ENCODE measurements around the gene ERBB2. TPM values are rescaled to one million over a fixed set of nuclear protein-coding genes. Genes with fewer than 3 reads are reported as not detected.

The ERBB2 gene
- total and polyA plus RNA-seq, 9 donors = 80.4 to 171 (median 123) TPM

DNA sequence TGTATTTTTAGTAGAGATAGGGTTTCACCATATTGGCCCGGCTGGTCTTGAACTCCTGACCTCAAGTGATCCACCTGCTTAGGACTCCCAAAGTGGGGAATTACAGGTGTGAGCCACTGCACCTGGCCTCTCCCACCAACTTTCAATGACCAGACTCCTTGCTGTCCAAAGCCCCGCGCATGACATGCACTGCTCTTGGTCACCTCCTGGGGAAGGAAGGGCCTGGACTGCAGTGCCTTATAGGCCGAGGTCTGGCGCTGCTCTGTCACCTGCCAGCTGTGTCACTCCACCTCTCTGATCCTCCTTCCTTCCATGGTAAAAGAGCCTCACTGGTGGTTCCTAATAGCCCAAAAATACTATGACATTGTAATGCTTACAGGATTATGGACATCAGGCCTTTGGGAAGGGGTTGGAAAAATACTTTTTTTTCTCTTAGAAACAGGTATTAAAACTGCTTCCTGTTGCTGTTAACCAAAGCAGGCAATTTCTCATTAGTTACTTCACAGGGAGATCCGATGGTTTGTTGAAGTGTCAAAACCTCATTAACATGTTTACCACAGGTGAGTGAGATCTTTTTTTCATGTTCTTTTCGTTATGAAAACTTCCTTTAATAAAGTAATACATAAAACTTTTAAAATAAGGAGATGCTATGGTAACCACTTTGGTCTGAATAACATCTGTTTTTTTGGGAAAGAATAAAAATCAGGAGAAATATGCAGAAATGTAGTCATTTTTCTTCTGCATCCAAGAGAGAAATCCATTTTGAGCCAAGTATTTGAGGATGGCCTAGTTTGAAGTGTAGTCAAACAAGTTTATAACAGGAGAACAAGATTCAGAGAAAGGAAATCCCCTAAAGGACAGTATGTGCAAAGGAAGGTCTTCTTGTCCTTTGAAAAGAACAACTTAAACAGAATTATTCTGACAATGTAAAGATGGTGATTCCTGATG lies 73.4 kb downstream of the ERBB2 start:
- H3K4me1 ChIP-seq (ENCODE audit: control insufficient read depth, insufficient read depth, low read length) = no peaks in the 10 kb centered on the region
- H3K4me3 ChIP-seq (ENCODE audit: low read length) = no peak overlapping the region
- no peaks in the 10 kb centered on the region for H3K36me3 ChIP-seq (ENCODE audit: control insufficient read depth, insufficient read depth, low read length)
- DNase-seq = peak; percentile 77
- WGBS (ENCODE audit: insufficient coverage) = no CpG with 5 or more reads among the region's 7 CpGs
- H3K27me3 ChIP-seq (ENCODE audit: control insufficient read depth, insufficient read depth, low read length) = peaks cover 10% of the 10 kb centered on the region
- peak overlapping the region; percentile 48 for H3K27ac ChIP-seq (ENCODE audit: low read length)
- no peaks in the 10 kb centered on the region for H3K9me3 ChIP-seq (replicated peaks; ENCODE audit: control insufficient read depth, low read depth, low read length)

DNA sequence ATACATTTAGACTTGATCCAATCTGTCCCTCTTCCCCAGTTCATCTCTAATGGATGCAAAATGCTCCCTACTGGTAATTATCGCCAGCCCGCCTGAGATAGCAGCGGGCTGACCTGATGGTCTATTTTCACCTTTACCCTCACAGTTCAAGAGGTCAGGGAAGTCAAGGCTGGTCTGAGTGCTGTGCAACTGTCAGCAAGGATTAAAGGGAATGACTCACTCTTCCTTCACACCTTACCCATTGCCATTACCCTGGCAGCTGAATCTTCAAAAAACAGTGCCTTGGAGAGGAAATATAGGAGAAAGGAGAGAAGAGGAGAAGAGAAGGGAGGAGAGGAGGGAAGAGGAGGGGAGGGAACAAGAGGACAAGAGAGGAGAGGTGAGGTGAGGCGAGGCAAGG lies 74.2 kb downstream of the ERBB2 start:
- no CpG with 5 or more reads among the region's 4 CpGs for WGBS (ENCODE audit: insufficient coverage)
- no peak overlapping the region for H3K4me3 ChIP-seq (ENCODE audit: low read length)
- no peaks in the 10 kb centered on the region for H3K9me3 ChIP-seq (replicated peaks; ENCODE audit: control insufficient read depth, low read depth, low read length)
- H3K27me3 ChIP-seq (ENCODE audit: control insufficient read depth, insufficient read depth, low read length) = peaks cover 10% of the 10 kb centered on the region
- H3K4me1 ChIP-seq (ENCODE audit: control insufficient read depth, insufficient read depth, low read length) = no peaks in the 10 kb centered on the region
- no peaks in the 10 kb centered on the region for H3K36me3 ChIP-seq (ENCODE audit: control insufficient read depth, insufficient read depth, low read length)
- DNase-seq = no peak
- H3K27ac ChIP-seq (ENCODE audit: low read length) = no peak overlapping the region

DNA sequence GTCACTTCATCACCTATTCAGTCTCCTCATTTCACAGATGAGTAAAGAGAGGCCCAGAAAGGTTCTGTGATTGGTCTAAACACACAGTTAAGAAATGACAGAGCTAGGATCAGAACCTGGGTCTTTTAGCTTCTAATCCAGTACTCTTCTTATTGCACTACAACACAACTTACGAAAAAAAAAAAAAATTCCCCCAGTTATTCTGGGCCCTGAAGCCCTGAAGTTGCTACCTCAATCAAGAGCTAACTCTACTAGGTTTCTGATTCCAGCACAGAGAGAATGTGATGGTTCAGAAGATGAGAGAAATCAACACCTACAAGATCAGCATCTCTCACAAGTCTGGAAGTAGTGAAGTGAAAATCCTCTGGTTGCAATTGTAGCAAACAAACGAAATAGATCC lies 75.2 kb downstream of the ERBB2 start:
- no CpG with 5 or more reads among the region's 2 CpGs for WGBS (ENCODE audit: insufficient coverage)
- Histone ChIP-seq H3K4me3 (ENCODE audit: low read length) (no peak overlapping the region), H3K9me3 (replicated peaks; ENCODE audit: control insufficient read depth, low read depth, low read length) (no peaks in the 10 kb centered on the region), H3K27ac (ENCODE audit: low read length) (no peak overlapping the region), H3K36me3 (ENCODE audit: control insufficient read depth, insufficient read depth, low read length) (no peaks in the 10 kb centered on the region), H3K4me1 (ENCODE audit: control insufficient read depth, insufficient read depth, low read length) (no peaks in the 10 kb centered on the region), H3K27me3 (ENCODE audit: control insufficient read depth, insufficient read depth, low read length) (peaks cover 14% of the 10 kb centered on the region)
- no peak for DNase-seq

DNA sequence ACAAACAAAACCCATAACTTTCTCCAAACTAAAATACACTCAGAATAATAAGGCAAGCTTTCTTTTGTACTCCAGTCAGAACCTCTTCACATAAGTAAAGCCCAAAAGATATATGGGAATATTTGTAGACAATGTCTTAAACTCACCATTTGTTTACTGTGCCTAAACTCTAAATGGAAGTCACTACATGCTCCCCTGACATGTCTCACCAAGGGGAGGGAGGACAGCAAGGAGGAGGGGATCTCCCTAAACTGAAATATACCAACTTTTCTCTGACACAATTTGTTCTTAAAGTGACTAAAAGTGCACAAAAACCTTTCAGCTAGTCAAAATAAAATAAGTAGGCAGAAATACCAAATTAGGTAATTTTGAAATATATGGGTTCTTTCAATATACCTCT lies 76.4 kb downstream of the ERBB2 start:
- Histone ChIP-seq H3K27me3 (ENCODE audit: control insufficient read depth, insufficient read depth, low read length) (peaks cover 19% of the 10 kb centered on the region), H3K4me1 (ENCODE audit: control insufficient read depth, insufficient read depth, low read length) (no peaks in the 10 kb centered on the region), H3K27ac (ENCODE audit: low read length) (no peak overlapping the region), H3K4me3 (ENCODE audit: low read length) (no peak overlapping the region), H3K36me3 (ENCODE audit: control insufficient read depth, insufficient read depth, low read length) (no peaks in the 10 kb centered on the region), H3K9me3 (replicated peaks; ENCODE audit: control insufficient read depth, low read depth, low read length) (no peaks in the 10 kb centered on the region)
- no peak for DNase-seq

DNA sequence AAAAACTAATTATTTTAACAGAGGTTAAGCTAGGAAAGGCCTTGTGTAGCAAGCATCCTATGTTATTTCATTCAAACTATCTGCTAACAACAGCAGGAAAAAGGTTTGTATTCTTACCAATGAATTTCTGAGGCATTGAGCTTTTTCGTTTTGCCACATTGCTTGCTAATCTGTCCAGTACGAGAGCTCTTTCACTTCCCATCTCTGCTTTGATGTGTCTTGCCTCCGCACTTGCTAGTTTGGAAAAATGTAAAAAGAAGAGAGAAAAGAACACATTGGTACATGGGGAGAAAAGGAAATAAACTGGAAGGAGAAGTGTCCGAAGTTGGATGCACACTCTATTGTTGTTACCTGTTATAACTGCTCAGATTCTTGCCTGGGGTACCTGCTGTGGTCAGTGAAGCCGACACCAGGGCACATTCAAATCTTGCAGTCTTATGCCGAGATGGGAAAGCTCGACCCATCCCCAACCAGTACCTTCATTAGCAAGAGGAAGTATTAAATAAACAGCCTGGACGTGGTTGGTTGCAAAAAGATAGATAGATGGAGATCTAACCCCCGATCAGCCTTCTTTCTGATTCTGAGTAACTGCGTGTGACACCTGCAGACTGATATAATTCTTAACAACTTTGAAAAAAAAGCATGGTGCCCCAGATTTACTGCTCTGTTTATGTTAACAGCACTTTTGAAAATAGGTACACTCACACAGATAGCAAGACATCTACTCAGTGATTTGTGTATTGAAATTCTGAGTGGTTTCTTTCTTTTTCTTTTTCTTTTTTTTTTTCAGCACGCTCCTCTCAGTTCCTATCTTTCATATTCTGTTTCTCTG lies 77.9 kb downstream of the ERBB2 start:
- WGBS (ENCODE audit: insufficient coverage) = 60% methylated on average over 1 of the region's 11 CpGs
- no peak overlapping the region for H3K27ac ChIP-seq (ENCODE audit: low read length)

More for the DNA sequence above, 77.9 kb downstream of the ERBB2 start:
- no peaks in the 10 kb centered on the region for H3K4me1 ChIP-seq (ENCODE audit: control insufficient read depth, insufficient read depth, low read length)
- H3K36me3 ChIP-seq (ENCODE audit: control insufficient read depth, insufficient read depth, low read length) = no peaks in the 10 kb centered on the region
- DNase-seq = no peak
- peaks cover 21% of the 10 kb centered on the region for H3K27me3 ChIP-seq (ENCODE audit: control insufficient read depth, insufficient read depth, low read length)
- H3K4me3 ChIP-seq (ENCODE audit: low read length) = no peak overlapping the region
- H3K9me3 ChIP-seq (replicated peaks; ENCODE audit: control insufficient read depth, low read depth, low read length) = no peaks in the 10 kb centered on the region

Other genes starting within 250 kb of the ERBB2 start
- 18.5 TPM for gene MED1, start 248.8 kb upstream of the ERBB2 start, total RNA-seq
- gene MED1, start 248.8 kb upstream of the ERBB2 start, polyA plus RNA-seq (ENCODE audit: insufficient read depth in 1 of 8, insufficient read length in 8 of 8, low replicate concordance in 1 of 8) = 10 to 100 TPM; 20.4 to 34.2 (median 27.4) TPM
- gene CDK12, start 238.6 kb upstream of the ERBB2 start, total RNA-seq = 26.8 TPM
- 10 to 100 TPM; 24.1 to 34.0 (median 27.4) TPM for gene CDK12, start 238.6 kb upstream of the ERBB2 start, polyA plus RNA-seq (ENCODE audit: insufficient read depth in 1 of 8, insufficient read length in 8 of 8, low replicate concordance in 1 of 8)
- not detected for gene NEUROD2, start 92.1 kb upstream of the ERBB2 start, total RNA-seq
- gene NEUROD2, start 92.1 kb upstream of the ERBB2 start, polyA plus RNA-seq (ENCODE audit: insufficient read depth in 1 of 8, insufficient read length in 8 of 8, low replicate concordance in 1 of 8) = under 1 TPM in 7 of 8 donors, not detected in 1; 0.01 to 0.11 (median 0.05) TPM
- 1.7 TPM for gene PPP1R1B, start 73.1 kb upstream of the ERBB2 start, total RNA-seq
- 1 to 10 TPM in 5 of 8 donors, under 1 TPM in 3; 0.56 to 2.9 (median 1.3) TPM for gene PPP1R1B, start 73.1 kb upstream of the ERBB2 start, polyA plus RNA-seq (ENCODE audit: insufficient read depth in 1 of 8, insufficient read length in 8 of 8, low replicate concordance in 1 of 8)
- gene STARD3, start 62.9 kb upstream of the ERBB2 start, total RNA-seq = 12.5 TPM
- 10 to 100 TPM; 29.1 to 41.5 (median 32.9) TPM for gene STARD3, start 62.9 kb upstream of the ERBB2 start, polyA plus RNA-seq (ENCODE audit: insufficient read depth in 1 of 8, insufficient read length in 8 of 8, low replicate concordance in 1 of 8)
- gene TCAP, start 34.7 kb upstream of the ERBB2 start, total RNA-seq = 286 TPM
- gene TCAP, start 34.7 kb upstream of the ERBB2 start, polyA plus RNA-seq (ENCODE audit: insufficient read depth in 1 of 8, insufficient read length in 8 of 8, low replicate concordance in 1 of 8) = 100 to 1,000 TPM; 212 to 460 (median 330) TPM
- gene PNMT, start 31.6 kb upstream of the ERBB2 start, total RNA-seq = 3.2 TPM
- 1 to 10 TPM; 1.7 to 6.6 (median 3.6) TPM for gene PNMT, start 31.6 kb upstream of the ERBB2 start, polyA plus RNA-seq (ENCODE audit: insufficient read depth in 1 of 8, insufficient read length in 8 of 8, low replicate concordance in 1 of 8)
- gene PGAP3, start 12.0 kb upstream of the ERBB2 start, total RNA-seq = 16.0 TPM
- gene PGAP3, start 12.0 kb upstream of the ERBB2 start, polyA plus RNA-seq (ENCODE audit: insufficient read depth in 1 of 8, insufficient read length in 8 of 8, low replicate concordance in 1 of 8) = 10 to 100 TPM; 16.6 to 21.0 (median 18.1) TPM
- 17.9 TPM for gene MIEN1, start 30.5 kb downstream of the ERBB2 start, total RNA-seq
- 10 to 100 TPM; 17.5 to 23.5 (median 20.9) TPM for gene MIEN1, start 30.5 kb downstream of the ERBB2 start, polyA plus RNA-seq (ENCODE audit: insufficient read depth in 1 of 8, insufficient read length in 8 of 8, low replicate concordance in 1 of 8)
- gene GRB7, start 37.9 kb downstream of the ERBB2 start, total RNA-seq = 0.40 TPM
- gene GRB7, start 37.9 kb downstream of the ERBB2 start, polyA plus RNA-seq (ENCODE audit: insufficient read depth in 1 of 8, insufficient read length in 8 of 8, low replicate concordance in 1 of 8) = 1 to 10 TPM in 2 of 8 donors, under 1 TPM in 6; 0.15 to 3.0 (median 0.61) TPM
- 0.18 TPM for gene IKZF3, start 164.2 kb downstream of the ERBB2 start, total RNA-seq
- gene IKZF3, start 164.2 kb downstream of the ERBB2 start, polyA plus RNA-seq (ENCODE audit: insufficient read depth in 1 of 8, insufficient read length in 8 of 8, low replicate concordance in 1 of 8) = under 1 TPM; 0.09 to 0.38 (median 0.15) TPM
- gene ZPBP2, start 168.1 kb downstream of the ERBB2 start, total RNA-seq = not detected
- gene ZPBP2, start 168.1 kb downstream of the ERBB2 start, polyA plus RNA-seq (ENCODE audit: insufficient read depth in 1 of 8, insufficient read length in 8 of 8, low replicate concordance in 1 of 8) = under 1 TPM in 1 of 8 donors, not detected in 7; 0.09 TPM
- 5.2 TPM for gene GSDMB, start 218.6 kb downstream of the ERBB2 start, total RNA-seq
- 10 to 100 TPM in 3 of 8 donors, 1 to 10 TPM in 5; 3.9 to 13.7 (median 8.6) TPM for gene GSDMB, start 218.6 kb downstream of the ERBB2 start, polyA plus RNA-seq (ENCODE audit: insufficient read depth in 1 of 8, insufficient read length in 8 of 8, low replicate concordance in 1 of 8)
- 55.6 TPM for gene ORMDL3, start 227.5 kb downstream of the ERBB2 start, total RNA-seq
- 10 to 100 TPM; 32.7 to 49.8 (median 37.6) TPM for gene ORMDL3, start 227.5 kb downstream of the ERBB2 start, polyA plus RNA-seq (ENCODE audit: insufficient read depth in 1 of 8, insufficient read length in 8 of 8, low replicate concordance in 1 of 8)
- not detected for gene LRRC3C, start 227.7 kb downstream of the ERBB2 start, total RNA-seq
- under 1 TPM in 1 of 8 donors, not detected in 7; 0.18 TPM for gene LRRC3C, start 227.7 kb downstream of the ERBB2 start, polyA plus RNA-seq (ENCODE audit: insufficient read depth in 1 of 8, insufficient read length in 8 of 8, low replicate concordance in 1 of 8)